Muscle of leg (tissue), 11 donors: ENCODE data around the gene ZBTB7A. TPM values are rescaled to one million over a fixed set of nuclear protein-coding genes. Genes with fewer than 3 reads are reported as not detected.

ENCODE experiments used
- DNase-seq: peaks from one replicate; pipeline ENCODE4 v3.0.0; 2013
- H3K27ac ChIP-seq: one replicate; pipeline ENCODE4 v1.5.1; 2013; ENCODE audit warnings: mild to moderate bottlenecking, low read length, control low read depth
- H3K27me3 ChIP-seq: one replicate; pipeline ENCODE4 v1.6.1; 2013; ENCODE audit warnings: low read length; ENCODE audit not compliant: control insufficient read depth, insufficient read depth
- H3K36me3 ChIP-seq: one replicate; pipeline ENCODE4 v1.6.1; 2013; ENCODE audit warnings: low read length; ENCODE audit not compliant: control insufficient read depth, insufficient read depth
- H3K4me1 ChIP-seq: one replicate; pipeline ENCODE4 v1.6.1; 2013; ENCODE audit warnings: low read length; ENCODE audit not compliant: control insufficient read depth, insufficient read depth
- H3K4me3 ChIP-seq: one replicate; pipeline ENCODE4 v1.5.1; 2013; ENCODE audit warnings: low read length, control low read depth
- H3K9me3 ChIP-seq: replicated peaks from 2 replicates; pipeline ENCODE4 v1.6.1; 2013; ENCODE audit warnings: low read depth, low read length; ENCODE audit not compliant: control insufficient read depth
- WGBS: methylation state at CpG from one replicate; pipeline ENCODE4 v1.1.5; 2013; ENCODE audit warnings: missing lambda C conversion rate; ENCODE audit not compliant: insufficient coverage; 5-methylcytosine and 5-hydroxymethylcytosine counted together
- polyA plus RNA-seq, 8 donors: library from polyadenylated mRNA; unstranded; fragments of 120-200 nt; gene quantifications; one replicate each; pipeline versions ENCODE4 v1.2.1 to v1.2.3, GENCODE V29; 2013; ENCODE audit warnings: inconsistent platforms in 1 of 8, low replicate concordance in 1 of 8; ENCODE audit not compliant: insufficient read length in 8 of 8, insufficient read depth in 1 of 8
- total RNA-seq: library from RNA; stranded (reverse); fragments of 120-200 nt; gene quantifications from one replicate; pipeline ENCODE4 v1.2.4, GENCODE V29; 2013

ZBTB7A gene
- total and polyA plus RNA-seq, 9 donors, result 4.2 to 10.9 (median 8.2) TPM

DNA sequence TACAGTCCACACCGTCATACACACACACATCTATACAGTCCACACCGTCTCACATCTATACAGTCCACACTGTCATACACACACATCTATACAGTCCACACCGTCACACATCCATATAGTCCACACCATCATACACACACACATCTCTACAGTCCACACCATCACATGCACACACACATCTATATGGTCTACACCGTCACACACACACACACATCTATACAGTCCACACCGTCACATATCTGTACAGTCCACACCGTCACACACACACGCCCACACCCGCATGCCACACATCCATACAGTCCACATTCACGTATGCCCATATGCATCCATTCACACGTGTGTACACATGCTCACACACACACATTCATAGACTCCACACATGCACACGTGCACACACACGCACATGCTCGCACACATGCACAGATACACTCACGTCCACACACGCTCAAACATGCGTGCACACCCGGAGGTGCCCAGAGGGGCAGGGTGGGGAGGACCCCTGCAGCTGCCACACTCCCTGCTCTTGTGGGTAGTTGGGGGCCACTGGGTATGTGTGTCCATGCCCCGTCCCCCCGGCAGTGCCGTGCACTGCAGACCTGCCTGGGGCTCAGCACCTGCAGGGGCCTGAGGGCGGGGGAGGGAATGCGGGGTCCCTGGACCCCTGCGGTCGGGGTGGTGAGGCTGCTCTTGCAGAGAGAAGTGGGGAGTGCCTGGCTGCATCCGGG, 30.0 kb downstream of the ZBTB7A start:
- H3K36me3 ChIP-seq, result peaks cover 66% of the 10 kb centered on the region
- no peak for DNase-seq
- H3K27me3 ChIP-seq, result no peaks in the 10 kb centered on the region
- WGBS, result 96% methylated on average over 17 of the region's 25 CpGs
- no peaks in the 10 kb centered on the region for H3K9me3 ChIP-seq
- no peak overlapping the region for H3K4me3 ChIP-seq
- H3K27ac ChIP-seq, result no peak overlapping the region
- no peaks in the 10 kb centered on the region for H3K4me1 ChIP-seq

GRCh38 chr19:4035582-4035981, 31.1 kb downstream of the ZBTB7A start:
- Histone ChIP-seq H3K36me3 (peaks cover 74% of the 10 kb centered on the region), H3K27ac (no peak overlapping the region), H3K4me3 (no peak overlapping the region), H3K9me3 (no peaks in the 10 kb centered on the region), H3K27me3 (no peaks in the 10 kb centered on the region), H3K4me1 (no peaks in the 10 kb centered on the region)
- DNase-seq, result no peak
- WGBS, result 75% methylated on average over 5 of the region's 10 CpGs

- DNase-seq, result no peak
- H3K27me3 ChIP-seq, result no peaks in the 10 kb centered on the region
- H3K27ac ChIP-seq, result no peak overlapping the region
- peaks cover 72% of the 10 kb centered on the region for H3K36me3 ChIP-seq
- H3K4me3 ChIP-seq, result no peak overlapping the region
- H3K9me3 ChIP-seq, result no peaks in the 10 kb centered on the region
- no peaks in the 10 kb centered on the region for H3K4me1 ChIP-seq
- 83% methylated on average over 12 of the region's 19 CpGs for WGBS
These were observed 31.6 kb downstream of the ZBTB7A start for GRCh38 chr19:4035018-4035566.

GRCh38 chr19:4034048-4035017, 32.4 kb downstream of the ZBTB7A start:
- Histone ChIP-seq H3K27ac (no peak overlapping the region), H3K4me3 (no peak overlapping the region), H3K9me3 (no peaks in the 10 kb centered on the region), H3K36me3 (peaks cover 77% of the 10 kb centered on the region), H3K27me3 (no peaks in the 10 kb centered on the region), H3K4me1 (no peaks in the 10 kb centered on the region)
- WGBS, result 85% methylated on average over 30 of the region's 34 CpGs
- no peak for DNase-seq

DNA sequence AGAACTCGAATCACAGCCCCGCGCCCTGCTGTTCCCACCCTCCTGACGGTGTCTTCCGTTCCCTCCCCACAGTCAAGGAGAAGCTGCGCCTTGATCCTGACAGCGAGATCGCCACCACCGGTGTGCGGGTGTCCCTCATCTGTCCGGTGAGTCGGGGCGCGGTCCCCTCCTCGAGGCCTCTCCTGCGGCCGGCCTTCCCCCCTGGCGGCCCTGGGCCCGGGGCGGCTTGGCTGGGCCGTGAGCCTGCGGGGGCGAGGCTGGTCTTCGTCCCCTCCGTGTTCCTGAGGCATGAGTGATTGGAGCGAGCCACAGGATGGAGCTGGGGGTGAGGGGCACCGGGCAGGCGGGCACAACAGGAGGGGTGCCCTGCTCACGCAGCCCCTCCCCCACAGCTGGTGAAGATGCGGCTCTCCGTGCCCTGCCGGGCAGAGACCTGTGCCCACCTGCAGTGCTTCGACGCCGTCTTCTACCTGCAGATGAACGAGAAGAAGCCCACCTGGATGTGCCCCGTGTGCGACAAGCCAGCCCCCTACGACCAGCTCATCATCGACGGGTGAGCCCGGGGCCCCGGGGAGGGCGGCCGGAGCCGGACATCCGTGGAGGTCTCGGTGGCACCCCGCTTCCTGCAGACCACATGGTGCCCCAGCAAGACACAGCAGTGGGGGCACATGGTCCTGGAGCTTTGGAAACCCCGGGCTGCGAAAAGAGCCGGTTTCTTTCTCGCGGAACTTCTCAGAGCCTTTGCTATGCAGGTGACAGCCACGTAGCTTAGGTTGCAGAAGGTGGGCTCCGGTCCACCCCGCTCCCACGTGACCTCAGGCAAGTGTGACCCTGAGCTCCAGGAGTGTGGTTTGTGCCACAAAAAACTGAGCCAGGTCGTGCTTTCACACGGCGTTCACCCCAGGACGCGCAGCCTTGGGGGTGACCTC, 33.4 kb downstream of the ZBTB7A start:
- WGBS, result 89% methylated on average over 59 of the region's 63 CpGs
- DNase-seq, result no peak
- H3K27ac ChIP-seq, result no peak overlapping the region

GRCh38 chr19:4032436-4032835, 34.3 kb downstream of the ZBTB7A start:
- H3K36me3 ChIP-seq, result peaks cover 84% of the 10 kb centered on the region
- WGBS, result 56% methylated on average over 15 of the region's 16 CpGs

More for the DNA sequence above, 33.4 kb downstream of the ZBTB7A start:
- no peaks in the 10 kb centered on the region for H3K27me3 ChIP-seq
- H3K36me3 ChIP-seq, result peaks cover 82% of the 10 kb centered on the region
- no peaks in the 10 kb centered on the region for H3K4me1 ChIP-seq
- H3K9me3 ChIP-seq, result no peaks in the 10 kb centered on the region
- H3K4me3 ChIP-seq, result no peak overlapping the region

DNA sequence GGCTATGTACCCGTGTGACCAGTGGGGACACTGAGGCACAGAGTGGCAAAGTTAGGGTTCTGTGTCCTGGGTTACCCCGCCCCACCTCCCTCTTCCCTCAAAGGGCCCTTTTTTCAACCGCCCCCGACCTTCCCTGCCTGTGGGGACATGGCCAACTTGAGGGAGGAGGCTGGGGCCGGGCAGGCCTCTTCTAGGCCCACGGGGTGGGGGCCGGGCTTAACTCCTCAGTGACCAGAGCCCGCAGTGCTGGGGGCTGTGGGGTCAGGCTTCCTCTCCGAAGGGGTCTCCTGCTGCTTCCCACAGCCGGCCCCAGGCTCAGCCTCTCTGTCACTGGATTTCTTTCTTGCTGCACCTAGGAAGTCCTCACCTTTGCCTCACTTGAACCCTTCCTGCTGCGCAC, 35.3 kb downstream of the ZBTB7A start:
- H3K36me3 ChIP-seq, result peaks cover 80% of the 10 kb centered on the region
- no peak overlapping the region for H3K27ac ChIP-seq
- H3K27me3 ChIP-seq, result no peaks in the 10 kb centered on the region
- WGBS, result 59% methylated on average over 6 of the region's 11 CpGs
- no peaks in the 10 kb centered on the region for H3K9me3 ChIP-seq
- no peaks in the 10 kb centered on the region for H3K4me1 ChIP-seq
- H3K4me3 ChIP-seq, result no peak overlapping the region
- no peak for DNase-seq

More at GRCh38 chr19:4032436-4032835, 34.3 kb downstream of the ZBTB7A start:
- no peak for DNase-seq
- Histone ChIP-seq H3K4me3 (no peak overlapping the region), H3K9me3 (no peaks in the 10 kb centered on the region), H3K27me3 (no peaks in the 10 kb centered on the region), H3K27ac (no peak overlapping the region), H3K4me1 (no peaks in the 10 kb centered on the region)

GRCh38 chr19:4030981-4031380, 35.7 kb downstream of the ZBTB7A start:
- WGBS, result 72% methylated on average over 9 of the region's 9 CpGs
- Histone ChIP-seq H3K9me3 (no peaks in the 10 kb centered on the region), H3K27ac (no peak overlapping the region)

GRCh38 chr19:4030552-4030951, 36.1 kb downstream of the ZBTB7A start:
- Histone ChIP-seq H3K27me3 (no peaks in the 10 kb centered on the region), H3K27ac (no peak overlapping the region), H3K9me3 (no peaks in the 10 kb centered on the region), H3K4me3 (no peak overlapping the region), H3K4me1 (no peaks in the 10 kb centered on the region), H3K36me3 (peaks cover 75% of the 10 kb centered on the region)
- WGBS, result 94% methylated on average over 4 of the region's 6 CpGs
- DNase-seq, result no peak

More at GRCh38 chr19:4030981-4031380, 35.7 kb downstream of the ZBTB7A start:
- no peak for DNase-seq
- Histone ChIP-seq H3K4me1 (no peaks in the 10 kb centered on the region), H3K36me3 (peaks cover 78% of the 10 kb centered on the region), H3K27me3 (no peaks in the 10 kb centered on the region), H3K4me3 (no peak overlapping the region)
